ENCODE measurements around the gene NRXN3.

GRCh38 chr14:78933948-78934524 is 763.9 kb downstream of the NRXN3 start:
- TF ChIP-seq, protein P1, sequence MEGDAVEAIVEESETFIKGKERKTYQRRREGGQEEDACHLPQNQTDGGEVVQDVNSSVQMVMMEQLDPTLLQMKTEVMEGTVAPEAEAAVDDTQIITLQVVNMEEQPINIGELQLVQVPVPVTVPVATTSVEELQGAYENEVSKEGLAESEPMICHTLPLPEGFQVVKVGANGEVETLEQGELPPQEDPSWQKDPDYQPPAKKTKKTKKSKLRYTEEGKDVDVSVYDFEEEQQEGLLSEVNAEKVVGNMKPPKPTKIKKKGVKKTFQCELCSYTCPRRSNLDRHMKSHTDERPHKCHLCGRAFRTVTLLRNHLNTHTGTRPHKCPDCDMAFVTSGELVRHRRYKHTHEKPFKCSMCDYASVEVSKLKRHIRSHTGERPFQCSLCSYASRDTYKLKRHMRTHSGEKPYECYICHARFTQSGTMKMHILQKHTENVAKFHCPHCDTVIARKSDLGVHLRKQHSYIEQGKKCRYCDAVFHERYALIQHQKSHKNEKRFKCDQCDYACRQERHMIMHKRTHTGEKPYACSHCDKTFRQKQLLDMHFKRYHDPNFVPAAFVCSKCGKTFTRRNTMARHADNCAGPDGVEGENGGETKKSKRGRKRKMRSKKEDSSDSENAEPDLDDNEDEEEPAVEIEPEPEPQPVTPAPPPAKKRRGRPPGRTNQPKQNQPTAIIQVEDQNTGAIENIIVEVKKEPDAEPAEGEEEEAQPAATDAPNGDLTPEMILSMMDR (IDR thresholded peaks at IDR 0.05) = peak in 6 of 7 experiments; percentile 22 to 52 (median 36)
- TF ChIP-seq POLR2A (IDR thresholded peaks at IDR 0.05) = no peak

Measured in body of pancreas (tissue), 4 donors.